H9 (cell line): ENCODE results near the gene PSMD10. TPM values are rescaled to one million over a fixed set of nuclear protein-coding genes. Genes with fewer than 3 reads are reported as not detected.

ENCODE experiments used
- DNase-seq: peaks from one replicate; pipeline ENCODE4 v3.0.0-alpha.2; 2017
- H2AFZ ChIP-seq: one replicate; pipeline ENCODE4 v1.6.1; 2013; ENCODE audit warnings: mild to moderate bottlenecking, low read length, control low read depth, moderate library complexity
- H2AK5ac ChIP-seq: 2 replicates; pipeline ENCODE4 v1.6.1; 2013; ENCODE audit warnings: low read length, control low read depth, mixed read lengths; ENCODE audit not compliant: insufficient read length
- H2BK120ac ChIP-seq: one replicate; pipeline ENCODE4 v1.6.1; 2013; ENCODE audit warnings: low read depth, mild to moderate bottlenecking, low read length, control low read depth, inconsistent platforms; ENCODE audit not compliant: poor library complexity, severe bottlenecking
- H2BK12ac ChIP-seq: 2 replicates; pipeline ENCODE4 v1.6.1; 2013; ENCODE audit warnings: low read length, control low read depth, mixed read lengths, low read depth; ENCODE audit not compliant: insufficient read length
- H2BK15ac ChIP-seq: 2 replicates; pipeline ENCODE4 v1.6.1; 2013; ENCODE audit warnings: low read depth, low read length, control low read depth
- H2BK20ac ChIP-seq: one replicate; pipeline ENCODE4 v1.6.1; 2013; ENCODE audit warnings: low read depth, mild to moderate bottlenecking, low read length, control low read depth, inconsistent platforms; ENCODE audit not compliant: poor library complexity, severe bottlenecking
- H2BK5ac ChIP-seq: 2 replicates; pipeline ENCODE4 v1.6.1; 2013; ENCODE audit warnings: low read length, control low read depth, mixed read lengths; ENCODE audit not compliant: insufficient read length
- H3K14ac ChIP-seq: 2 replicates; pipeline ENCODE4 v1.6.1; 2013; ENCODE audit warnings: low read length, control low read depth; ENCODE audit not compliant: insufficient read depth
- H3K18ac ChIP-seq: 2 replicates; pipeline ENCODE4 v1.6.1; 2013; ENCODE audit warnings: low read depth, mild to moderate bottlenecking, mixed read lengths, low read length, control low read depth; ENCODE audit not compliant: insufficient read length
- H3K23ac ChIP-seq: 2 replicates; pipeline ENCODE4 v1.6.1; 2013; ENCODE audit warnings: low read length, control low read depth, mixed read lengths, low read depth; ENCODE audit not compliant: insufficient read length
- H3K23me2 ChIP-seq: 2 replicates; pipeline ENCODE4 v1.6.1; 2013; ENCODE audit warnings: low read depth, mild to moderate bottlenecking, mixed read lengths, low read length, control low read depth; ENCODE audit not compliant: insufficient read length, poor library complexity, severe bottlenecking
- H3K27ac ChIP-seq: 2 replicates; pipeline ENCODE4 v1.5.1; 2013; ENCODE audit warnings: low read length, control low read depth, mixed read lengths, low read depth; ENCODE audit not compliant: insufficient read length
- H3K27me3 ChIP-seq: 2 replicates; pipeline ENCODE4 v1.6.1; 2013; ENCODE audit warnings: low read length, control low read depth, inconsistent platforms; ENCODE audit not compliant: insufficient read depth
- H3K4ac ChIP-seq: 2 replicates; pipeline ENCODE4 v1.6.1; 2013; ENCODE audit warnings: low read depth, mild to moderate bottlenecking, control low read depth, inconsistent platforms, low read length, moderate library complexity
- H3K4me1 ChIP-seq: 2 replicates; pipeline ENCODE4 v1.6.1; 2013; ENCODE audit warnings: low read length, control low read depth, inconsistent platforms; ENCODE audit not compliant: insufficient read depth
- H3K4me2 ChIP-seq: 2 replicates; pipeline ENCODE4 v1.6.1; 2013; ENCODE audit warnings: low read length, control low read depth, mixed read lengths; ENCODE audit not compliant: insufficient read length, insufficient read depth
- H3K56ac ChIP-seq: 2 replicates; pipeline ENCODE4 v1.6.1; 2013; ENCODE audit warnings: low read depth, mild to moderate bottlenecking, mixed read lengths, low read length, control low read depth; ENCODE audit not compliant: insufficient read length
- H3K79me1 ChIP-seq: 2 replicates; pipeline ENCODE4 v1.6.1; 2013; ENCODE audit warnings: low read depth, mild to moderate bottlenecking, moderate library complexity, low read length, control low read depth, inconsistent platforms; ENCODE audit not compliant: insufficient read depth, poor library complexity, severe bottlenecking
- H3K79me2 ChIP-seq: 2 replicates; pipeline ENCODE4 v1.6.1; 2013; ENCODE audit warnings: low read length, control low read depth, inconsistent platforms; ENCODE audit not compliant: insufficient read depth
- H3K9ac ChIP-seq: 2 replicates; pipeline ENCODE4 v1.6.1; 2013; ENCODE audit warnings: low read length, control low read depth, mixed read lengths; ENCODE audit not compliant: insufficient read length; ENCODE audit errors: extremely low read depth
- H3K9me3 ChIP-seq: one replicate; pipeline ENCODE4 v1.6.1; 2013; ENCODE audit warnings: low read depth, low read length, inconsistent platforms; ENCODE audit not compliant: control insufficient read depth
- H3T11ph ChIP-seq: one replicate; pipeline ENCODE4 v1.6.1; 2013; ENCODE audit warnings: mild to moderate bottlenecking, low read length, control low read depth, inconsistent platforms
- H4K20me1 ChIP-seq: one replicate; pipeline ENCODE4 v1.6.1; 2013; ENCODE audit not compliant: control insufficient read depth, insufficient read length, insufficient read depth
- H4K5ac ChIP-seq: 2 replicates; pipeline ENCODE4 v1.6.1; 2013; ENCODE audit warnings: low read depth, mild to moderate bottlenecking, mixed read lengths, low read length, control low read depth; ENCODE audit not compliant: insufficient read length
- H4K8ac ChIP-seq: replicated peaks from 2 replicates; pipeline ENCODE4 v1.6.1; 2013; ENCODE audit warnings: low read length, control low read depth, mixed read lengths, low read depth; ENCODE audit not compliant: insufficient read length
- H4K91ac ChIP-seq: 2 replicates; pipeline ENCODE4 v1.6.1; 2013; ENCODE audit warnings: low read depth, mild to moderate bottlenecking, moderate library complexity, mixed read lengths, low read length, control low read depth; ENCODE audit not compliant: insufficient read length
- H3K27ac Mint-ChIP-seq, 3 experiments: 2 replicates in 2 of 3; 3 replicates in 1 of 3; pipeline ENCODE4 v1.8.0; 2020 to 2021; ENCODE audit warnings: mixed read lengths in 3 of 3, mild to moderate bottlenecking in 1 of 3, moderate library complexity in 1 of 3
- H3K27me3 Mint-ChIP-seq: 2 replicates; pipeline ENCODE4 v1.8.0; 2021; ENCODE audit warnings: low read depth, mild to moderate bottlenecking, moderate library complexity, mixed read lengths
- H3K36me3 Mint-ChIP-seq, 3 experiments: 2 replicates in 2 of 3; 3 replicates in 1 of 3; pipeline ENCODE4 v1.8.0; 2020 to 2021; ENCODE audit warnings: low read depth in 3 of 3, mixed read lengths in 3 of 3; ENCODE audit not compliant: insufficient read depth in 1 of 3
- H3K4me1 Mint-ChIP-seq, 2 experiments: 2 replicates each; pipeline ENCODE4 v1.8.0; 2020; ENCODE audit warnings: mixed read lengths in 2 of 2
- H3K4me3 Mint-ChIP-seq, 2 experiments: 2 replicates in 1 of 2; 3 replicates in 1 of 2; pipeline ENCODE4 v1.8.0; 2020 to 2021; ENCODE audit warnings: mild to moderate bottlenecking in 2 of 2, mixed read lengths in 2 of 2, moderate library complexity in 1 of 2
- H3K9me3 Mint-ChIP-seq, 2 experiments: 2 replicates in 1 of 2; 3 replicates in 1 of 2; pipeline ENCODE4 v1.8.0; 2020; ENCODE audit warnings: mild to moderate bottlenecking in 2 of 2, mixed read lengths in 2 of 2, moderate library complexity in 1 of 2
- WGBS: extraction: QIAGEN DNeasy Blood & Tissue Kit; methylation state at CpG from one replicate; pipeline ENCODE4 v1.1.7; 2013; ENCODE audit warnings: missing lambda C conversion rate, low lambda C conversion rate, mixed read lengths; ENCODE audit not compliant: insufficient read length; ENCODE audit errors: extremely low coverage; 5-methylcytosine and 5-hydroxymethylcytosine counted together
- total RNA-seq: library from RNA; stranded (reverse); gene quantifications from 2 replicates; pipeline ENCODE4 v1.2.1, GENCODE V29; 2021
- TF ChIP-seq, protein P1 (sequence below): fragments of 200-600 bp; sonication (generic); conservative IDR thresholded peaks from 3 replicates; pipeline ENCODE4 v1.8.0; 2021; ENCODE audit warnings: antibody characterized with exemption, mild to moderate bottlenecking

The PSMD10 gene
- total RNA-seq, 1 experiment from 2014 or later: 93.9 TPM

DNA sequence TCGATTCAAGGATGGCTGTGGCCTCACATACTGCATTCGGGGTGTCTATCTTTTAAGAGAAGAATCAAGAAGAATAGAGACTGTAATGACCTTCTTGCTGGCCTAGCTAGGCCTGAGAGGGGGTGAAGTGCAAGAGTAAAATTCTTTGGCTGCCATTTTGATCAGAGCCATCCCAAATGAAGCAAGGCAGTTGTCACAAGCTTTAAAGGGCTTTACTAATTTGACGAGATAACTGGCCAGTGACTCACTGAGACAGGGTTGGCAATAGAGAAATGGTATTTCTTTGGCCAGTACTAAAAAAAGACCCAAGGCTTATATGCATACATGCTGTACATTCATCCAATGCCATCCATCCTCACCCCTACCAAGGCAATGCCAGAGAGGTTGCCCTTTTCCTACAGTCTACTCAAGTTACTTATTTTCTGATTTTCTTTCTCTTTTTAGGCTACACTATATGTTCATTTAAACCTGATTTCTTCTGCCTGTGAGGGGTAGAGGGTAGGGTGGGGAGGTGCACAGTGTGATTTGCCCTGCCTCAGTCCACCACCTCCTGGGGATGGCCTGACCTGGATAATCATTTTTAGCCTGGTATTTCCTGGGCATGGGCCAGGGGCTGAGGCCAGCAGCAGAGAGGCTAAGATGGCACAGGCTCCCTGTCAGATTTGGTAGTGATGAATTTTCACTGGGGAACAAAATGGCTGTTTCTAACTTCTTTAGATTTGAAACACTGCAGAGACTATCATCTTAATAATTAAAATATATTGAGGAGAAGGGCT is 32.4 kb upstream of the PSMD10 start:
- H3K27ac Mint-ChIP-seq: 0 out of 7 replicates have a peak overlapping the region, but pooled peaks of 1 of the 3 experiments have one; percentile 25
- TF ChIP-seq, protein P1, sequence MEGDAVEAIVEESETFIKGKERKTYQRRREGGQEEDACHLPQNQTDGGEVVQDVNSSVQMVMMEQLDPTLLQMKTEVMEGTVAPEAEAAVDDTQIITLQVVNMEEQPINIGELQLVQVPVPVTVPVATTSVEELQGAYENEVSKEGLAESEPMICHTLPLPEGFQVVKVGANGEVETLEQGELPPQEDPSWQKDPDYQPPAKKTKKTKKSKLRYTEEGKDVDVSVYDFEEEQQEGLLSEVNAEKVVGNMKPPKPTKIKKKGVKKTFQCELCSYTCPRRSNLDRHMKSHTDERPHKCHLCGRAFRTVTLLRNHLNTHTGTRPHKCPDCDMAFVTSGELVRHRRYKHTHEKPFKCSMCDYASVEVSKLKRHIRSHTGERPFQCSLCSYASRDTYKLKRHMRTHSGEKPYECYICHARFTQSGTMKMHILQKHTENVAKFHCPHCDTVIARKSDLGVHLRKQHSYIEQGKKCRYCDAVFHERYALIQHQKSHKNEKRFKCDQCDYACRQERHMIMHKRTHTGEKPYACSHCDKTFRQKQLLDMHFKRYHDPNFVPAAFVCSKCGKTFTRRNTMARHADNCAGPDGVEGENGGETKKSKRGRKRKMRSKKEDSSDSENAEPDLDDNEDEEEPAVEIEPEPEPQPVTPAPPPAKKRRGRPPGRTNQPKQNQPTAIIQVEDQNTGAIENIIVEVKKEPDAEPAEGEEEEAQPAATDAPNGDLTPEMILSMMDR: no peak
- no peaks in the 10 kb centered on the region for H3K79me1 ChIP-seq
- H4K91ac ChIP-seq: no peak overlapping the region
- peaks cover 22 to 32% of the 10 kb centered on the region in 2 experiments for H3K4me1 Mint-ChIP-seq
- H2BK120ac ChIP-seq: no peak overlapping the region
- no peak overlapping the region for H3K18ac ChIP-seq
- DNase-seq: no peak
- no peak overlapping the region for H2AK5ac ChIP-seq
- no peaks in the 10 kb centered on the region for H3K9me3 ChIP-seq
- H2BK15ac ChIP-seq: no peak overlapping the region
- no peak overlapping the region for H3K4me3 Mint-ChIP-seq
- no peak overlapping the region for H4K5ac ChIP-seq
- H3K27me3 ChIP-seq: no peaks in the 10 kb centered on the region
- H3K4me2 ChIP-seq: no peak overlapping the region
- H3K4me1 ChIP-seq: peaks cover 9% of the 10 kb centered on the region; the same call in 1 of the 2 replicates
- no peak overlapping the region for H4K8ac ChIP-seq
- H3K4ac ChIP-seq: no peak overlapping the region
- H3K27ac ChIP-seq: no peak overlapping the region
- WGBS: no CpG with 5 or more reads among the region's 3 CpGs
- no peaks in the 10 kb centered on the region for H3K36me3 Mint-ChIP-seq
- no peaks in the 10 kb centered on the region for H4K20me1 ChIP-seq
- H3K27me3 Mint-ChIP-seq: no peaks in the 10 kb centered on the region
- H2BK20ac ChIP-seq: no peak overlapping the region
- no peak overlapping the region for H3K9ac ChIP-seq
- H2AFZ ChIP-seq: no peak overlapping the region
- H2BK12ac ChIP-seq: no peak overlapping the region
- no peak overlapping the region for H3K23ac ChIP-seq
- no peak overlapping the region for H3K56ac ChIP-seq
- no peaks in the 10 kb centered on the region for H3K9me3 Mint-ChIP-seq
- no peaks in the 10 kb centered on the region for H3K79me2 ChIP-seq
- no peak overlapping the region for H3T11ph ChIP-seq
- no peak overlapping the region for H2BK5ac ChIP-seq
- H3K14ac ChIP-seq: no peak overlapping the region
- no peaks in the 10 kb centered on the region for H3K23me2 ChIP-seq
